A549 (cell line): ENCODE measurements around the gene FDX2. TPM values are rescaled to one million over a fixed set of nuclear protein-coding genes. Genes with fewer than 3 reads are reported as not detected.

Experiments
- ATAC-seq, 2 experiments: fragments of 200-7000 bp in 1 of 2; fragments of >200 bp in 1 of 2; cut with Nextera tagmentation in 1 of 2; cut with Tn5 transposase in 1 of 2; 3 replicates each; pipeline versions ENCODE4 v1.8.0 to v1.9.1; 2018 to 2020; ENCODE audit warnings: mild to moderate bottlenecking in 1 of 2, moderate library complexity in 1 of 2
- CTCF ChIA-PET: fragments of 300-600 bp; sonication (Branson Sonifier 250); formaldehyde crosslinking; extraction: SDS; loops from one replicate; lab custom pipeline; 2021; ENCODE audit warnings: antibody characterized with exemption, inconsistent platforms; lab: Yijun Ruan, JAX
- POLR2A ChIA-PET: fragments of 350-600 bp; formaldehyde crosslinking; extraction: SDS; loops from one replicate; lab custom pipeline; 2021; ENCODE audit warnings: antibody characterized with exemption, inconsistent platforms; lab: Yijun Ruan, JAX
- DNase-seq, 2 experiments: peaks; one replicate each; pipeline versions ENCODE4 v3.0.0 to v3.0.0-alpha.2; 2011 to 2016; ENCODE audit warnings: low read depth in 1 of 2, low spot score in 1 of 2
- FAIRE-seq: peaks from 2 replicates; lab custom pipeline; 2011; peaks lifted over from hg19 to GRCh38; lab: Jason Lieb, UNC
- H3K27ac ChIP-seq, 2 experiments: fragments of >200 bp; sonication (Bioruptor Twin); formaldehyde crosslinking; 3 replicates each; pipeline ENCODE4 v1.5.1; 2016 to 2017
- H3K4me1 ChIP-seq: fragments of >200 bp; sonication (Bioruptor Twin); formaldehyde crosslinking; 3 replicates; pipeline ENCODE4 v1.6.1; 2016
- H3K4me2 ChIP-seq: fragments of >200 bp; sonication (Bioruptor Twin); formaldehyde crosslinking; 3 replicates; pipeline ENCODE4 v1.6.1; 2016
- H3K4me3 ChIP-seq: fragments of >200 bp; sonication (Bioruptor Twin); formaldehyde crosslinking; 3 replicates; pipeline ENCODE4 v1.5.1; 2016
- H3K9me3 ChIP-seq: fragments of >200 bp; sonication (Bioruptor Twin); formaldehyde crosslinking; 3 replicates; pipeline ENCODE4 v1.6.1; 2016
- CBX2 ChIP-seq: fragments of 200-600 bp; sonication (generic); IDR thresholded peaks from 2 replicates; pipeline ENCODE4 v1.6.1; 2016; ENCODE audit warnings: low read depth, mild to moderate bottlenecking, borderline replicate concordance
- CEBPB ChIP-seq, 2 experiments: fragments of >200 bp in 1 of 2; sonication (Bioruptor Twin) in 1 of 2; formaldehyde crosslinking in 1 of 2; IDR thresholded peaks; 2 replicates each; pipeline ENCODE4 v1.6.1; 2012 to 2016
- CHD2 ChIP-seq: fragments of 150-350 bp; IDR thresholded peaks from 2 replicates; pipeline ENCODE4 v1.6.1; 2014; ENCODE audit warnings: low read length; ENCODE audit not compliant: partially characterized antibody
- EHMT2 ChIP-seq: fragments of 200-600 bp; sonication (generic); IDR thresholded peaks from 2 replicates; pipeline ENCODE4 v1.6.1; 2016; ENCODE audit warnings: antibody characterized with exemption, low read depth, mild to moderate bottlenecking, moderate library complexity
- ESRRA ChIP-seq: fragments of 150-350 bp; IDR thresholded peaks from 2 replicates; pipeline ENCODE4 v1.6.1; 2014; ENCODE audit warnings: mild to moderate bottlenecking, low read length, borderline replicate concordance
- FOSL2 ChIP-seq, 2 experiments: fragments of 450-650 bp in 1 of 2; fragments of >200 bp in 1 of 2; sonication (Bioruptor Twin) in 1 of 2; formaldehyde crosslinking; IDR thresholded peaks; 2 replicates each; pipeline versions ENCODE4 v1.5.0 to v1.6.1; 2016 to 2020; ENCODE audit warnings: mild to moderate bottlenecking in 1 of 2, moderate library complexity in 1 of 2
- FOXS1 ChIP-seq: fragments of 250-450 bp; sonication (Bioruptor Pico); IDR thresholded peaks from 2 replicates; pipeline ENCODE4 v1.5.0; 2020; ENCODE audit warnings: mild to moderate bottlenecking, moderate library complexity
- HOXB5 ChIP-seq: fragments of 250-450 bp; sonication (Bioruptor Pico); IDR thresholded peaks from 2 replicates; pipeline ENCODE4 v1.5.0; 2020; ENCODE audit warnings: mild to moderate bottlenecking, moderate library complexity
- JUN ChIP-seq, 2 experiments: fragments of >200 bp; sonication (Bioruptor Twin); formaldehyde crosslinking; IDR thresholded peaks; 2 replicates in 1 of 2; 3 replicates in 1 of 2; pipeline ENCODE4 v1.6.1; 2016 to 2017
- NFE2L2 ChIP-seq: fragments of 150-350 bp; conservative IDR thresholded peaks from 2 replicates; pipeline ENCODE4 v1.6.1; 2014; ENCODE audit warnings: low read length
- NR3C1 ChIP-seq: fragments of >200 bp; sonication (Bioruptor Twin); formaldehyde crosslinking; IDR thresholded peaks from 3 replicates; pipeline ENCODE4 v1.6.1; 2017
- PHF8 ChIP-seq: fragments of 200-600 bp; sonication (generic); IDR thresholded peaks from 2 replicates; pipeline ENCODE4 v1.6.1; 2016; ENCODE audit warnings: low read depth, mild to moderate bottlenecking, antibody characterized with exemption, moderate library complexity, borderline replicate concordance
- POLR2A ChIP-seq: IDR thresholded peaks from 2 replicates; pipeline ENCODE4 v1.6.1; 2012; ENCODE audit warnings: mild to moderate bottlenecking, low read length
- POLR2AphosphoS2 ChIP-seq: conservative IDR thresholded peaks from 2 replicates; pipeline ENCODE4 v1.6.1; 2012; ENCODE audit warnings: low read length, improper control_type of control experiment, inconsistent platforms
- TP53 ChIP-seq: fragments of 250-450 bp; sonication (Bioruptor Pico); IDR thresholded peaks from 2 replicates; pipeline ENCODE4 v1.5.0; 2021; ENCODE audit warnings: mild to moderate bottlenecking, moderate library complexity
- ZC3H11A ChIP-seq: fragments of 450-650 bp; IDR thresholded peaks from 2 replicates; pipeline ENCODE4 v1.6.1; 2014; ENCODE audit warnings: antibody characterized with exemption, mild to moderate bottlenecking
- ZFP36 ChIP-seq: fragments of 450-650 bp; IDR thresholded peaks from 2 replicates; pipeline ENCODE4 v1.6.1; 2014; ENCODE audit warnings: borderline replicate concordance; ENCODE audit not compliant: partially characterized antibody
- WGBS: methylation state at CpG from one replicate; pipeline ENCODE4 v1.1.6; 2017; ENCODE audit errors: missing lambda C conversion rate; 5-methylcytosine and 5-hydroxymethylcytosine counted together
- polyA plus RNA-seq, 4 experiments: library from polyadenylated mRNA; depleted of rRNA in 3 of 4; stranded (reverse); fragments of >200 nt; fragmentation: RNase III in 1 of 4; extraction: RNeasy Plus Mini Kit Qiagen cat#74134 plus additional on column Dnase treatment in 1 of 4; gene quantifications; 2 replicates in 3 of 4; 3 replicates in 1 of 4; pipeline ENCODE4 v1.2.3, GENCODE V29; 2011 to 2017

FDX2 gene
- polyA plus RNA-seq, 2 of the 4 experiments (the other 2 are of a cell fraction): 9.9 to 23.5 TPM

DNA sequence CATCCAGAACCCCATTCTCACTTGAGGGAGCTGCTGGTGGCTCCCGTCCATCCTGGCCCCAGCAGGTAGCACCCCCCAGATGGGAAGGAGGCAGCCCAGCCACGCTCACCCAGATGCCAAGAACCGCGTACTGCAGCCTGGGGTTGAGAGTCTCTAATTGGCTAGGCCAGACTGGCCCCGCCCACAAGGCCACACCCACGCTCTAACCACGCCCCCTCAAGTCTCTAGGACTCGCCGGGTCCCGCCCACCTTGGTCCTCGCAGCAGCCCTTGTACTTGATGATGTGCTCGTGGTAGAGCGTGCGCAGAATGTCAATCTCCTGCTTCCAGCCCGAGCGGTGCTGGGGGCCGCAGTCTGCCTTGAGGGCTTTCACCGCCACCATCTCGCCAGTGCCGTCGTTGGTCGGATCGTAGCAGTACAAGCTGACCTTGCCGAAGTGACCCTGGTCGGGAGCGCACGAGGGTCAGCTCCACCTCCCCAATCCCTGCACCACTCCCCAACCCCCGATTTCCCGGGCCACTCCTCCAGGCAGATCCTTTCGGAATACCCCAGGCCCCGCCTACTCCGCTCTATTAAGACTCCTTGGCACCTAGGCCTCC is 38.1 kb upstream of the FDX2 start:
- ChIA-PET CTCF (no interaction called here), POLR2A (interaction anchor here (0.6 kb wide), 1 partner anchor 20 kb away, joined by 3 read pairs; no protein-coding TSS in a partner anchor)
- no peaks in the 10 kb centered on the region for H3K9me3 ChIP-seq
- no peak overlapping the region for H3K4me2 ChIP-seq
- DNase-seq: peak in 1 of 2 experiments; percentile 56
- H3K4me3 ChIP-seq: no peak overlapping the region
- no peak for FAIRE-seq
- 96% methylated on average over 23 of the region's 32 CpGs for WGBS
- no peaks in the 10 kb centered on the region for H3K4me1 ChIP-seq
- TF ChIP-seq CHD2 (no peak), JUN (IDR thresholded peaks at IDR 0.05) (no peak), ZC3H11A (no peak), CBX2 (no peak), EHMT2 (no peak), FOSL2 (IDR thresholded peaks at IDR 0.05) (no peak), FOSL2 (CRISPR knock-in tag; IDR thresholded peaks at IDR 0.05) (no peak), TP53 (CRISPR knock-in tag) (no peak), ESRRA (no peak), NR3C1 (no peak)
- ATAC-seq: peak; percentile 33 to 68; a peak in 3 of 6 replicates
- no peak overlapping the region for H3K27ac ChIP-seq

DNA sequence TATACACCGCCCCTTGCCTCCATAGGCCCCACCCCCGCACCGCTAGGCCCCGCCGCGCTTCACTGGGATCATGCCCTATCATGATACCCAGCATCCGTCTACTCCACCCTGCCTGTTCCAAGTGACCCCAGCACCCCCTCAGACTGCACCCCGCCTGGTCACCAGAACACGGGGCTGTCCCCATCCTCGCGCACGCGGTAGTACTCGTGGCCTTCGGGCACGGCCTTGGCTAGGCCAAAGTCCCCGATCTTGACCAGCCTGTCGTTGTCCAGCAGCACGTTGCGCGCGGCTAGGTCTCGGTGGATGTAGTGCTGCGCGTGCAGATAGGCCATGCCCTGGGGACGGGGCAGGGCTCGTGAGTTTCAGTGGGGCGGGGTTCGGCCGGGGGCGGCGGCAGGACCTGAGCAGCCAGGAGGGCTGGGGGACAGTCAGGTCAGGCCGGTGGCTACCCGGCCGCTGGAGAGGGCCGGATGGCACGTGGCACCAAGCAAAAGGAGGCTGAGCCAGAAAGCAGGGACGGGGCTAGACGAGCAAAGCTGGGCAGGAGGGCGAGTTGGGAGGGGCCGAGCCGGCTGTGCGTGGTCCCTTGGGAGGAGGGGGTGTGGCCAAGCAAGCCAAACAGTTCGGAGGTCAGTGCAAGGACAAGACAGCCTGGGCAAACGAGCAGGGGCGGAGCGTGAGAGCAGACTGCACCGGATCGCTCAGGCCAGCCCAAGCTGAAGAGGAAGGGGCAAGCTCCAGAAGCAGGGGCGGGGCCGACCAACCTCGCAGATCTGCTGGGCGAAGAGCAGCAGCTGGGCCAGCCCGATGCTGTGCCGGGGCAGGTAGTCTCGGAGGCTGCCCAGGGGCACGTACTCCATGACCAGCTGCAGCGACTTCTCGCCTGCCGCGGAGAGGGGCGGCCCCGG is 37.2 kb upstream of the FDX2 start:
- ATAC-seq (peak; percentile 39 to 48; a peak in 4 of 6 replicates), FAIRE-seq (no peak), DNase-seq (no peak)
- no peak overlapping the region for H3K4me3 ChIP-seq
- ChIA-PET CTCF (interaction anchor here (1.0 kb wide), 1 partner anchor 9 kb away, joined by 3 read pairs; no protein-coding TSS in a partner anchor), POLR2A (no interaction called here)
- H3K9me3 ChIP-seq: no peaks in the 10 kb centered on the region
- TF ChIP-seq ZFP36 (no peak), NFE2L2 (no peak), ZC3H11A (no peak), EHMT2 (no peak), POLR2AphosphoS2 (no peak)
- H3K4me2 ChIP-seq: no peak overlapping the region
- H3K4me1 ChIP-seq: no peaks in the 10 kb centered on the region
- H3K27ac ChIP-seq: no peak overlapping the region
- 91% methylated on average over 35 of the region's 63 CpGs for whole genome bisulfite sequencing

DNA sequence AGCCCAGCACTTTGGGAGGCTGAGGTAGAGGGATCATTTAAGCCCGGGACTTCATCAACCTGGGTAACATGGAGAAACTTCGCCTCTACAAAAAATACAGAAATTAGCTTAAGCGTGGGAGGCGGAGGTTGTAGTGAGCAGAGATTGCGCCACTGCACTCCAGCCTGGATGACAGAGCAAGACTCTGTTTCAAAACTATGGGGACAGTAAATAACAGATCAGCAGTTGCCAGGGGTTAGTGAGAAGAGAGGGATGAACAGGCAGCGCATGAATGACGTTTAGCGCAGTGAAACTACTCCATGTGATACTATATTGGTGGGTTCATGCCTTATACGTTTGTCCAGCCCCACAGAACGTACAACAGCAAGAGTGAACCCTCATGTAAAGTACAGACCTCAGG is 30.7 kb upstream of the FDX2 start:
- WGBS: 76% methylated on average over 10 of the region's 10 CpGs
- H3K4me2 ChIP-seq: no peak overlapping the region
- POLR2A ChIA-PET: no interaction called here
- H3K9me3 ChIP-seq: no peaks in the 10 kb centered on the region
- no peak for FAIRE-seq
- H3K4me1 ChIP-seq: no peaks in the 10 kb centered on the region
- TF ChIP-seq CEBPB (IDR thresholded peaks at IDR 0.05): 0 out of 4 replicates have a peak, but pooled peaks of 1 of the 2 experiments have one; percentile 24
- TF ChIP-seq FOXS1 (CRISPR knock-in tag): no peak
- no peak for TF ChIP-seq CBX2
- TF ChIP-seq POLR2A: no peak
- TF ChIP-seq, all 56 proteins: peak for 1
- ATAC-seq (no peak), DNase-seq (no peak)
- H3K4me3 ChIP-seq: no peak overlapping the region
- CTCF ChIA-PET: no interaction called here
- H3K27ac ChIP-seq: no peak overlapping the region

DNA sequence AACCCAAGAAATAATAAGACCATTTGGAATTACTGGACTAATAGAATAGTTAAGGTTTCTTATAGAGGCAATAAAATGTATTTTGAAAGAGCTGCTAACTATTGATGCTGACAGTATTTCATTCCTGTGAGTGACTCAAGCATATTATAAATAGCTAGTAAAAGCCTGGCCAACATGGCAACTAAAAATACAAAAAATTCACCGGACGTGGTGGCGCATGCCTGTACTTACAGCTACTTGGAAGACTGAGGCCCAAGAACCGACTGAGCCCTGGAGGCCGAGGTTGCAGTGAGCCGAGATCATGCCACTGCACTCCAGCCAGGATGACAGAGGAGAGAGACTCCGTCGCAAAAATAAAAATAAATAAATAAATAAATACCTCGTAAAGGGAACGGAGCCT is 29.0 kb upstream of the FDX2 start:
- CTCF ChIA-PET: interaction anchor here (1.2 to 1.5 kb wide), 2 partner anchors 45 to 75 kb away, joined by 3 to 5 read pairs; no protein-coding TSS in a partner anchor
- WGBS: 81% methylated on average over 10 of the region's 10 CpGs
- ATAC-seq (no peak), DNase-seq (no peak), FAIRE-seq (no peak)
- no peaks in the 10 kb centered on the region for H3K9me3 ChIP-seq
- no peak overlapping the region for H3K4me2 ChIP-seq
- TF ChIP-seq PHF8: no peak
- TF ChIP-seq FOXS1 (CRISPR knock-in tag): no peak
- TF ChIP-seq HOXB5 (CRISPR knock-in tag): no peak
- H3K4me1 ChIP-seq: no peaks in the 10 kb centered on the region
- H3K4me3 ChIP-seq: no peak overlapping the region
- POLR2A ChIA-PET: interaction anchor here (1.1 kb wide), 1 partner anchor 11 kb away, joined by 4 read pairs; the partner anchor contains the start of gene RAVER1
- no peak overlapping the region for H3K27ac ChIP-seq
